HEK293 (cell line): Measurements from ENCODE around the gene H3-3A.

ENCODE experiments used
- CTCF ChIA-PET: fragments of 350-600 bp; formaldehyde crosslinking; extraction: SDS; loops from one replicate; lab custom pipeline; 2021; ENCODE audit warnings: antibody characterized with exemption; lab: Yijun Ruan, JAX
- POLR2A ChIA-PET: fragments of 300-600 bp; formaldehyde crosslinking; extraction: SDS; loops from one replicate; lab custom pipeline; 2020; ENCODE audit warnings: antibody characterized with exemption, inconsistent platforms; lab: Yijun Ruan, JAX
- H3K27ac ChIP-seq: fragments of 200-500 bp; sonication (Bioruptor generic); 2 replicates; pipeline ENCODE4 v1.5.1; 2014; ENCODE audit warnings: low read depth, low read length, control low read depth, inconsistent platforms; ENCODE audit errors: extremely low read depth
- H3K36me3 ChIP-seq, 2 experiments: fragments of 200-500 bp in 1 of 2; sonication (Bioruptor generic) in 1 of 2; 1 replicate in 1 of 2; 2 replicates in 1 of 2; pipeline ENCODE4 v1.5.1; 2014 to 2017; ENCODE audit warnings: inconsistent platforms in 2 of 2, low read length in 2 of 2; ENCODE audit not compliant: control insufficient read depth in 2 of 2, insufficient read depth in 1 of 2
- H3K4me1 ChIP-seq: fragments of 200-500 bp; sonication (Bioruptor generic); 2 replicates; pipeline ENCODE4 v1.5.1; 2014; ENCODE audit warnings: mild to moderate bottlenecking, low read length, inconsistent platforms; ENCODE audit not compliant: control insufficient read depth, insufficient read depth
- H3K4me3 ChIP-seq: 2 replicates; pipeline ENCODE4 v1.5.1; 2011; ENCODE audit warnings: low read depth, mild to moderate bottlenecking, control low read depth, low read length, moderate library complexity
- H3K9me3 ChIP-seq: fragments of 200-500 bp; sonication (Bioruptor generic); 2 replicates; pipeline ENCODE4 v1.5.1; 2014; ENCODE audit warnings: low read depth, low read length, inconsistent platforms; ENCODE audit not compliant: control insufficient read depth, insufficient read depth
- PBX3 ChIP-seq: sonication (generic); formaldehyde crosslinking; IDR thresholded peaks from 2 replicates; pipeline ENCODE4 v1.8.1; 2022; ENCODE audit warnings: mild to moderate bottlenecking, moderate library complexity, missing genetic modification reagents
- PRDM4 ChIP-seq: fragments of 450-650 bp; formaldehyde crosslinking; IDR thresholded peaks from 2 replicates; pipeline ENCODE4 v1.5.1; 2017; ENCODE audit warnings: missing biosample characterization, missing genetic modification characterization
- PRDM6 ChIP-seq: fragments of 450-650 bp; formaldehyde crosslinking; IDR thresholded peaks from 2 replicates; pipeline ENCODE4 v1.5.1; 2017; ENCODE audit warnings: missing biosample characterization, missing genetic modification characterization
- SP2 ChIP-seq: fragments of 450-650 bp; formaldehyde crosslinking; IDR thresholded peaks from 2 replicates; pipeline ENCODE4 v1.5.1; 2016; ENCODE audit warnings: missing biosample characterization, missing genetic modification characterization
- SP3 ChIP-seq: fragments of 450-650 bp; formaldehyde crosslinking; IDR thresholded peaks from 2 replicates; pipeline ENCODE4 v1.5.1; 2016; ENCODE audit warnings: missing biosample characterization, missing genetic modification characterization
- SP7 ChIP-seq: fragments of 450-650 bp; formaldehyde crosslinking; IDR thresholded peaks from 2 replicates; pipeline ENCODE4 v1.5.1; 2016; ENCODE audit warnings: missing biosample characterization, missing genetic modification characterization
- WT1 ChIP-seq: fragments of 450-650 bp; formaldehyde crosslinking; IDR thresholded peaks from 2 replicates; pipeline ENCODE4 v1.5.1; 2016; ENCODE audit warnings: missing biosample characterization, missing genetic modification characterization
- ZBTB48 ChIP-seq: fragments of 450-650 bp; formaldehyde crosslinking; IDR thresholded peaks from 2 replicates; pipeline ENCODE4 v1.5.1; 2016; ENCODE audit warnings: missing biosample characterization, missing genetic modification characterization
- ZBTB49 ChIP-seq: fragments of 450-650 bp; formaldehyde crosslinking; IDR thresholded peaks from 2 replicates; pipeline ENCODE4 v1.5.1; 2016; ENCODE audit warnings: missing biosample characterization, missing genetic modification characterization, low read depth
- ZFP69B ChIP-seq: fragments of 450-650 bp; formaldehyde crosslinking; IDR thresholded peaks from 2 replicates; pipeline ENCODE4 v1.5.1; 2016; ENCODE audit warnings: missing biosample characterization, missing genetic modification characterization
- ZNF10 ChIP-seq: fragments of 450-650 bp; formaldehyde crosslinking; IDR thresholded peaks from 2 replicates; pipeline ENCODE4 v1.5.1; 2017; ENCODE audit warnings: missing biosample characterization, missing genetic modification characterization
- ZNF148 ChIP-seq: fragments of 450-650 bp; formaldehyde crosslinking; IDR thresholded peaks from 2 replicates; pipeline ENCODE4 v1.5.0; 2017; ENCODE audit warnings: missing biosample characterization, missing genetic modification characterization, borderline replicate concordance
- ZNF184 ChIP-seq: fragments of 450-650 bp; IDR thresholded peaks from 2 replicates; pipeline ENCODE4 v1.5.1; 2018; ENCODE audit warnings: missing biosample characterization, mild to moderate bottlenecking, missing genetic modification characterization
- ZNF2 ChIP-seq: fragments of 450-650 bp; formaldehyde crosslinking; IDR thresholded peaks from 2 replicates; pipeline ENCODE4 v1.5.1; 2016; ENCODE audit warnings: missing biosample characterization, missing genetic modification characterization
- ZNF473 ChIP-seq: fragments of 450-650 bp; formaldehyde crosslinking; IDR thresholded peaks from 2 replicates; pipeline ENCODE4 v1.5.1; 2017; ENCODE audit warnings: missing biosample characterization, missing genetic modification characterization
- ZNF510 ChIP-seq: fragments of 450-650 bp; formaldehyde crosslinking; IDR thresholded peaks from 2 replicates; pipeline ENCODE4 v1.5.1; 2018; ENCODE audit warnings: mild to moderate bottlenecking, missing genetic modification characterization, missing biosample characterization; ENCODE audit not compliant: insufficient replicate concordance
- ZNF544 ChIP-seq: fragments of 450-650 bp; formaldehyde crosslinking; IDR thresholded peaks from 2 replicates; pipeline ENCODE4 v1.5.0; 2017; ENCODE audit warnings: missing biosample characterization, missing genetic modification characterization
- ZNF549 ChIP-seq: fragments of 450-650 bp; IDR thresholded peaks from 2 replicates; pipeline ENCODE4 v1.5.1; 2018; ENCODE audit warnings: missing biosample characterization, missing genetic modification characterization, mild to moderate bottlenecking, inconsistent platforms, moderate library complexity
- ZNF558 ChIP-seq: fragments of 450-650 bp; formaldehyde crosslinking; IDR thresholded peaks from 2 replicates; pipeline ENCODE4 v1.5.1; 2016; ENCODE audit warnings: missing biosample characterization, missing genetic modification characterization
- ZNF639 ChIP-seq: fragments of 450-650 bp; formaldehyde crosslinking; IDR thresholded peaks from 2 replicates; pipeline ENCODE4 v1.5.1; 2016; ENCODE audit warnings: missing biosample characterization, missing genetic modification characterization
- ZNF660 ChIP-seq: fragments of 450-650 bp; IDR thresholded peaks from 2 replicates; pipeline ENCODE4 v1.5.1; 2018; ENCODE audit warnings: missing biosample characterization, mild to moderate bottlenecking, missing genetic modification characterization
- ZNF776 ChIP-seq: fragments of 450-650 bp; formaldehyde crosslinking; IDR thresholded peaks from 2 replicates; pipeline ENCODE4 v1.5.0; 2017; ENCODE audit warnings: missing biosample characterization, missing genetic modification characterization, borderline replicate concordance
- ZNF785 ChIP-seq: fragments of 450-650 bp; formaldehyde crosslinking; IDR thresholded peaks from 2 replicates; pipeline ENCODE4 v1.5.1; 2016; ENCODE audit warnings: missing biosample characterization, missing genetic modification characterization

Gene H3-3A

GRCh38 chr1:226108935-226109828 is 46.7 kb downstream of the H3-3A start (continued):
- TF ChIP-seq ZNF785 (no peak), PRDM6 (tag by site-specific recombination) (no peak)

GRCh38 chr1:226109829-226110248 is 47.3 kb downstream of the H3-3A start:
- Histone ChIP-seq H3K27ac (peak overlapping the region; percentile 89), H3K9me3 (no peaks in the 10 kb centered on the region), H3K4me1 (peaks cover 13% of the 10 kb centered on the region), H3K4me3 (peak overlapping the region; percentile 58), H3K36me3 (no peaks in the 10 kb centered on the region)
- POLR2A ChIA-PET: interaction anchor here (0.8 to 5.0 kb wide), 13 partner anchors 9 to 199 kb away, joined by 3 to 42 read pairs (median 4); partner anchors contain the start of genes H3-3A, LIN9 and SDE2
- CTCF ChIA-PET: interaction anchor here (0.6 to 5.0 kb wide), 8 partner anchors 10 to 122 kb away, joined by 3 to 39 read pairs (median 4); no protein-coding TSS in a partner anchor
- TF ChIP-seq ZFP69B (tag by site-specific recombination) (no peak), ZNF184 (tag by site-specific recombination) (no peak), ZNF2 (tag by site-specific recombination) (no peak), WT1 (tag by site-specific recombination) (no peak), ZNF776 (tag by site-specific recombination) (no peak), ZNF10 (no peak), ZBTB48 (tag by site-specific recombination) (no peak), ZNF549 (tag by site-specific recombination) (no peak), ZBTB49 (tag by site-specific recombination) (no peak), ZNF148 (no peak), ZNF510 (tag by site-specific recombination) (no peak), ZNF558 (tag by site-specific recombination) (no peak), PRDM4 (no peak), ZNF639 (tag by site-specific recombination) (no peak), ZNF473 (tag by site-specific recombination) (no peak), SP3 (0 out of 2 replicates have a peak, but pooled peaks have one; percentile 33), SP7 (peak; percentile 62), SP2 (tag by site-specific recombination) (peak; percentile 72), PBX3 (CRISPR knock-in tag) (no peak), ZNF544 (tag by site-specific recombination) (no peak), ZNF660 (peak; percentile 73)
